OCI-LY1 (cell line): ENCODE measurements around the gene KPRP.

Experiments
- EZH2 ChIP-seq: fragments of 200-600 bp; sonication (generic), shearing (Covaris generic); IDR thresholded peaks from 2 replicates; pipeline ENCODE4 v1.8.0; 2017; ENCODE audit warnings: borderline replicate concordance, mixed run types, mild to moderate bottlenecking, antibody characterized with exemption, low read length, moderate library complexity, mixed read lengths
- TF ChIP-seq, protein P1 (sequence below): fragments of 200-600 bp; sonication (generic), shearing (Covaris generic); IDR thresholded peaks from 2 replicates; pipeline ENCODE4 v1.5.1; 2017; ENCODE audit warnings: mild to moderate bottlenecking, antibody characterized with exemption, low read length, moderate library complexity, mixed read lengths

DNA sequence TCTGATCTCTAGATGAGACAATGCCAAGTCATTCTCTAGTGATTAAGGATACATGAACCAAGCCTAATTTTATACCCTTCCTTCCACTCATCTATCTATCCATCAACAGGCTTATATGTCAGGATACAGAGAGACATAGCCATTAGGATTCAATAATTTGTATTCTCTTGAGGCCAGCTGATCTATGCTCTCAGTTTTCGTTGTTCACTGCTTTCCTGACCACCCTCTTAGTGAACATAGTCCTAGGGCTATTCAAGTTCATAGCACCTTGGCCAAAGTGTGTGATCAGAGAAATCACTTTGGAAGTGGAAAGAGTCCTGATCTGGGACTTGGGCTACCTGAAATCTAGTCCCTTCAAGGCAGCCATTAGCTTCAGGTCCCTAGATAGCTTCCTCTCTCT lies 4.2 kb upstream of the KPRP start:
- TF ChIP-seq, protein P1, sequence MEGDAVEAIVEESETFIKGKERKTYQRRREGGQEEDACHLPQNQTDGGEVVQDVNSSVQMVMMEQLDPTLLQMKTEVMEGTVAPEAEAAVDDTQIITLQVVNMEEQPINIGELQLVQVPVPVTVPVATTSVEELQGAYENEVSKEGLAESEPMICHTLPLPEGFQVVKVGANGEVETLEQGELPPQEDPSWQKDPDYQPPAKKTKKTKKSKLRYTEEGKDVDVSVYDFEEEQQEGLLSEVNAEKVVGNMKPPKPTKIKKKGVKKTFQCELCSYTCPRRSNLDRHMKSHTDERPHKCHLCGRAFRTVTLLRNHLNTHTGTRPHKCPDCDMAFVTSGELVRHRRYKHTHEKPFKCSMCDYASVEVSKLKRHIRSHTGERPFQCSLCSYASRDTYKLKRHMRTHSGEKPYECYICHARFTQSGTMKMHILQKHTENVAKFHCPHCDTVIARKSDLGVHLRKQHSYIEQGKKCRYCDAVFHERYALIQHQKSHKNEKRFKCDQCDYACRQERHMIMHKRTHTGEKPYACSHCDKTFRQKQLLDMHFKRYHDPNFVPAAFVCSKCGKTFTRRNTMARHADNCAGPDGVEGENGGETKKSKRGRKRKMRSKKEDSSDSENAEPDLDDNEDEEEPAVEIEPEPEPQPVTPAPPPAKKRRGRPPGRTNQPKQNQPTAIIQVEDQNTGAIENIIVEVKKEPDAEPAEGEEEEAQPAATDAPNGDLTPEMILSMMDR, result no peak
- no peak for TF ChIP-seq EZH2
